Mesodermal cell (in vitro differentiated cells): ENCODE results near the gene RPP25L.

Source experiments
- H3K27ac ChIP-seq: 2 replicates; pipeline ENCODE4 v1.7.0; 2013; ENCODE audit warnings: mild to moderate bottlenecking, low read depth, low read length, moderate library complexity; ENCODE audit not compliant: severe bottlenecking
- H3K36me3 ChIP-seq: 2 replicates; pipeline ENCODE4 v1.7.1; 2013; ENCODE audit warnings: mild to moderate bottlenecking, low read length, moderate library complexity; ENCODE audit not compliant: control insufficient read depth, insufficient read depth
- H3K4me1 ChIP-seq: one replicate; pipeline ENCODE4 v1.7.1; 2013; ENCODE audit warnings: mild to moderate bottlenecking, low read length; ENCODE audit not compliant: insufficient read depth, control insufficient read depth, poor library complexity, severe bottlenecking
- H3K4me3 ChIP-seq: 2 replicates; pipeline ENCODE4 v1.7.0; 2013; ENCODE audit warnings: low read length, control low read depth, mild to moderate bottlenecking; ENCODE audit not compliant: insufficient read depth, poor library complexity, severe bottlenecking; ENCODE audit errors: extremely low read depth
- H3K9me3 ChIP-seq: 2 replicates; pipeline ENCODE4 v1.7.1; 2013; ENCODE audit warnings: mild to moderate bottlenecking, low read length, moderate library complexity; ENCODE audit not compliant: control insufficient read depth
- WGBS, 2 experiments: methylation state at CpG; one replicate each; pipeline ENCODE4 v1.1.5; 2013; ENCODE audit warnings: missing lambda C conversion rate in 2 of 2; ENCODE audit not compliant: insufficient coverage in 2 of 2; 5-methylcytosine and 5-hydroxymethylcytosine counted together

Gene RPP25L

GRCh38 chr9:34580358-34580757 is 31.5 kb downstream of the RPP25L start:
- H3K4me3 ChIP-seq = no peak overlapping the region
- no peaks in the 10 kb centered on the region for H3K36me3 ChIP-seq
- WGBS, 2 experiments = 29 to 39% methylated on average over 5 of the region's 8 CpGs
- no peaks in the 10 kb centered on the region for H3K9me3 ChIP-seq
- peaks cover 43% of the 10 kb centered on the region for H3K4me1 ChIP-seq
- H3K27ac ChIP-seq = peak overlapping the region; percentile 84

DNA sequence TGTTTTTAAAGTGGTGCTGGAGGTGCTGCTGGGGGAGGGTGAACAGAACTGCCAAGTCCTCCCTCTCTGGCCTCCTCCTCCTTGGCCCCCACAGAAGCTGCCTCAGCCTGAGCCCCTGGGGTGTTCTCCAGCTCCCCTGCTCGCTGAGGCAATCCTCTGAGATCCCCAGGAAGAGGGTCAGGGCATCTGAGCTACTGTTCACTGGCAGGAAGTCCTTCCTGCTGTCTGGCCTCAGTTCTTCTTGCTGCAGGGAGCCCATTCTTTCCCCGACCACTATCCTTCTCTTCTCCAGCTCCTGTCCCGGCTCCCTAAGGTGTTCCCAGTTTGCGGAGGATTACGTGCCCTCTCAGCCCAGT is 32.1 kb downstream of the RPP25L start:
- H3K36me3 ChIP-seq = no peaks in the 10 kb centered on the region
- WGBS, 2 experiments = 62 to 66% methylated on average over 5 of the region's 5 CpGs
- H3K27ac ChIP-seq = peak overlapping the region; percentile 84
- H3K4me1 ChIP-seq = peaks cover 47% of the 10 kb centered on the region
- no peaks in the 10 kb centered on the region for H3K9me3 ChIP-seq
- H3K4me3 ChIP-seq = no peak overlapping the region

DNA sequence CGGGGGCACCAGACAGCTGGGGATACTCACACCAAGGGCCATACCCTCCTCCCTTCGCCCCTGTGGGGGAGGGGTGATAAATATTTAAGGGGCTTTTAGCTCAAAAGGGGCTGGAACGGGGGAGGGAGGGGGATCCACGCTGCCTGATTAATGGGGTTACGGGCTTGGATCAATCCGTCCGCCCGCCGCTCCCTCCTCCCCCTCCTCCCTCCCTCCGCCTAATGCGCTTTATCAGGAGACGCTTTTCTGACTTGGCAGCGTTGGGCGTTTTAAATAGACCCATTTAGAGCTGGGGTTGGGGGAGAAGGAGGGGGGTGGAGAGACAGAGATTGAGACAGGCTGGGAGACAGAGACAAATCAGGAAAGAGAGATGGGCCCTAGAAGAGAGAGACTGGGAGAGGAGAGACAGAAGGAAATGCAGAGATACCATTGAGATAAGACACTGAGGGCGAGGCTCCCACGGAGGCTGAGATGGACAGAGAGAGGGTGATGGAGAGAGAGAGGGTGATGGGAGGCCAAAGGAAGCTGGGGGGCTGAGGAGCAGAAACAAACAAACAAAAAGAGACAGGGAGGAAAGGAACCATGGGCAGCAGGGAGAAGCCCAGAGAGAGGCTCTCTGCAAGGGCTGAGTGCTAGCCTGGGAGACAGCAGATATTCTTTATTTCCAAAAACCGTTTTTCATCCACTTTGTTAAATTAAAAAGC is 32.6 kb downstream of the RPP25L start:
- peak overlapping the region; percentile 84 for H3K27ac ChIP-seq
- H3K36me3 ChIP-seq = no peaks in the 10 kb centered on the region
- peaks cover 50% of the 10 kb centered on the region for H3K4me1 ChIP-seq
- H3K9me3 ChIP-seq = no peaks in the 10 kb centered on the region
- peak overlapping the region; percentile 25 for H3K4me3 ChIP-seq
- WGBS, 2 experiments = 8 to 13% methylated on average over 2 to 4 of the region's 17 CpGs

GRCh38 chr9:34578241-34579103 is 33.4 kb downstream of the RPP25L start:
- 7 to 9% methylated on average over 11 to 22 of the region's 28 CpGs for WGBS, 2 experiments
- peak overlapping the region; percentile 25 for H3K4me3 ChIP-seq
- peaks cover 58% of the 10 kb centered on the region for H3K4me1 ChIP-seq

DNA sequence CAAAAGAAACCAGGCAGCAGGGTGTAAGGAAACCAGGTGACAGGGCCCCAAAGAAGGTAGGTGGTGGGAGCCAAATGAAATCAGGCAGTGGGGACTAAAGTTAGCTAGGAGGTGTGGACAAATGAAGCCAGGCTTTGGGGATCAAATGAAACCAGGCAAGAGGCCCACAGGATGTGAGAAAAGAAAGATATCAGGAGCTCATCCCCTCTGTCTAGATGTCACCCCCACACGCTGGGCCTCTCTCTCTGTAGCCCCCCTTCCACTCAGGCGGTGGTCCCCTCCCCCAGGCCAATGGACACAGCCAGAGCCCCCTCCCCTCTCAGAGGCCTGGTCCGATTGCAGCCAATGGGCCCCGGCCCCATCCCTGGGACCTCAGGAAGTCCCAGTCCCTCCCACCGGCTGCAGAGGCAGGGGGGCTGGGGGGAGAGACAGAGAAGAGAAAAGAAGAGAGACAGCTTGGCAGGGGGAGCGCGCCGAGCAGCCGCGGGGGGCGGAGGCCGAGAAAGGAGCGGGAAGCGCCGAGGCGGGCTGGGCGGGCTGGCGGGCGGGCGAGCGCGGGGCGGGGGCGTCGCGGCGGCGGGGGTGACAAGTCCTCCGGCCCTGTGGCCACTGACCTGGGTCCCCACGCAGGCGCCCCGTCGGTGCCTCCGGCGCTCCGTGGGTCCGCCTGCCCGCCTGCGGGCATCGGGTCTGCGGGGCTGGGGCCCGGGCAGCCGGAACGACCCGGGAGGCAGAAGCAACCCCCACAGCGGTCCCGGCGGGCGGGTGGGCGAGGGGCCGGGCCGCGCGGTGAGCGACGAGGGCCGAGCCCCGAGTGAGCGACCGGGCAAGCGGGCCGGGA is 34.3 kb downstream of the RPP25L start:
- H3K9me3 ChIP-seq = no peaks in the 10 kb centered on the region
- H3K4me1 ChIP-seq = peaks cover 64% of the 10 kb centered on the region
- peak overlapping the region; percentile 84 for H3K27ac ChIP-seq

More at GRCh38 chr9:34578241-34579103, 33.4 kb downstream of the RPP25L start:
- no peaks in the 10 kb centered on the region for H3K36me3 ChIP-seq
- H3K27ac ChIP-seq = peak overlapping the region; percentile 84
- no peaks in the 10 kb centered on the region for H3K9me3 ChIP-seq

DNA sequence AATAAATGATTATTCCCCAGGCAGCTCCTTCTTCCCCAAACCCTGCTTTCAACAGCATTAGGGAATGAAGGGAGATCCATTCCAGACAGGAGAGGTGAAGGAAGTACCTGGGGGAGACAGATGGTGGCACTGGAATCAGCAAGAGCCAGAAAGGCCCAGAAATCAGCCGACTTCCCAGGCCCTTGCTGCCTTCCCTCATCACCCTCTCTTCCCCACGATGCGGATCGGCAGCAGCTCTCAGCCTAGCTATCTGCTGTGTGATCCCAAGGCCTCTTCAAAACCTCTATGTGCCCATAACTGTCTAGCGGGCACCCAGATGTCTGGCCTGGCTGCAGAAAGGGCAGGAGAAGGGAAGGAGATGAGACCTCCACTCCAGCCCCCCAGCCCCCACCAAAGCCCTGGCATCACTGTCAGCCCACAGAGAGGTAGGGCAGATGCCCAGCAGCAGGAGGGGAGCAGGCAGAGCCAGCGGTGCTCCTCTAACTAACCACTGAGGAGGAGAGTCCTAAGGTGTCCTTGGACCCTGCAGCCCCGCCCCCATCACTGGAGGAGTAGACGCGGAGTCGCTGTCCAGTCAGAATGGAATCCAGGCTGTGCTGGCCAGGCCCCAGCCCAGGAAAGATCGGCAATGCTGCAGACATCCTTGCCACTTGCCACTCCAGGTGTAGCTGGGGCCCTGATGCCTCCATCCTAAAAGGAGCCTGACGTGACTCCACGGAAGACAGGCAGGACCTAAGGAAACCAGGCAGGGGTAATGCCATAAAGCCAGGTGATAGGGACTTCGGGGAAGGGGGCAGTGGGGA is 35.1 kb downstream of the RPP25L start:
- Histone ChIP-seq H3K4me1 (peaks cover 64% of the 10 kb centered on the region), H3K27ac (peak overlapping the region; percentile 84), H3K4me3 (peak overlapping the region; percentile 11), H3K9me3 (no peaks in the 10 kb centered on the region), H3K36me3 (peaks cover 3% of the 10 kb centered on the region)
- WGBS, 2 experiments = 21 to 29% methylated on average over 8 to 14 of the region's 14 CpGs

More for the DNA sequence above, 34.3 kb downstream of the RPP25L start:
- Histone ChIP-seq H3K4me3 (peak overlapping the region; percentile 25), H3K36me3 (peaks cover 3% of the 10 kb centered on the region)
- 0 to 1% methylated on average over 25 to 40 of the region's 62 CpGs for WGBS, 2 experiments

DNA sequence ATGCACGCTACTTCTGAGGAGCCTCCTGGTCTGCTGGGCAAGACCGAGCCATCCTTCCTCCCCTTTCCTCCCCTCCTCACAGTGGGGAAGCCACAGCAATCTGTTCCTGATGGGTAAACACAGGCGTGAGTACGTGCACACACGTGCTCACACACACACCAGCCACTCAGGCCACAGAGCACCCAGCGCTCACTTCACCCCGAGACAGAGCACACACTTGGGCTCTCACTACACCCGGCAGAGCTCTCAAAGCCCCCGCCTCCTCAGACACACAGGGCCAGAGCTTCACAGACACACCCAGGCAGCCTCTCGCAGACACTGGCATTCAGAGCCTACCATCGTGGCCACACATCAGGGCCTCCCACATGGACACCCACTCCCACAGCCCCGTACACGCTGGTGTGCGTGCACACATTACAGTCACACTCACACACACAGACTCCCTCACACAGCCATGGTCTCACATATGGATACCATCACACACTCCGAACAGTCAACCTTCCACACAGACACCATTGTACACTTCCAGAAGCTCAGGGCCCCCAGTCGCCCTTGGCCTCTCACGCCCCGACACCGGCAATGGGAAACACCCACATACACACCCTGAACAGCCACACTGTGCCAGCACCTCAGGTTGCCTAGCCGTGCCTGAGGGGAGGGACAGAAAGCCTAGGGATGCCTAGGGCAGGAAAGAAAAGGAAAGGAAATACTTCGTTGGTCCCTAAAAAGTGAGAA is 35.9 kb downstream of the RPP25L start:
- no peak overlapping the region for H3K4me3 ChIP-seq
- H3K4me1 ChIP-seq = peaks cover 63% of the 10 kb centered on the region
- no peak overlapping the region for H3K27ac ChIP-seq
- 82 to 86% methylated on average over 14 to 15 of the region's 21 CpGs for WGBS, 2 experiments
- H3K9me3 ChIP-seq = no peaks in the 10 kb centered on the region
- H3K36me3 ChIP-seq = peaks cover 3% of the 10 kb centered on the region

- 75 to 81% methylated on average over 5 to 7 of the region's 8 CpGs for WGBS, 2 experiments
Observed at GRCh38 chr9:34575241-34575640, 36.7 kb downstream of the RPP25L start.

DNA sequence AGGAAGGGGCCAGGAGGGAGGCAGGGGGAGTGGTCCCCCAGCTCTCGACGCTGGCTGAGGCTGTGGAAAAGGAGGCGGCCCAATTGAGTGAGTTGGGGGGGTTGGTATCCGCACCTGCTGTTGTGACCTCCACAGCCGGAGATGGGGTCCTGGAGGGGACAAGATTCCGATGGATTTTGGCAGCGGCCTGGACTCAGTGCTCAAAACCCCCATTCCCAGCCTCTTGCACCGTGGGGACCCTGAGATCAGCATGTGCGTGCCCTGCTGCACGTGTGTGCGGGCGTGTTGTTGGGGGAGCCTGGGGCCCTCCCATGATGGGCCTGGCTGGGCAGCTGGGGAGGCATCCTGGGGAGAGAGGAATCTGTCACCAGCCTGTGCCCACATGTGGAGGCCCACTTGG is 37.3 kb downstream of the RPP25L start:
- Histone ChIP-seq H3K27ac (no peak overlapping the region), H3K4me1 (peaks cover 52% of the 10 kb centered on the region), H3K4me3 (no peak overlapping the region), H3K36me3 (peaks cover 3% of the 10 kb centered on the region), H3K9me3 (no peaks in the 10 kb centered on the region)
- WGBS, 2 experiments = 93 to 94% methylated on average over 10 to 11 of the region's 12 CpGs

More at GRCh38 chr9:34575241-34575640, 36.7 kb downstream of the RPP25L start:
- Histone ChIP-seq H3K27ac (no peak overlapping the region), H3K9me3 (no peaks in the 10 kb centered on the region), H3K36me3 (peaks cover 3% of the 10 kb centered on the region), H3K4me1 (peaks cover 59% of the 10 kb centered on the region), H3K4me3 (no peak overlapping the region)
